AG04449 (cell line): Measurements from ENCODE around the gene P2RY6.
A peak's percentile ranks its signal among the peaks of the same experiment; 100 is the strongest.

Source experiments
- CTCF ChIA-PET: fragments of 350-600 bp; formaldehyde crosslinking; extraction: SDS; loops from one replicate; lab custom pipeline; 2021; ENCODE audit warnings: antibody characterized with exemption; lab: Yijun Ruan, JAX
- POLR2A ChIA-PET: fragments of 400-600, 350-600 bp; formaldehyde crosslinking; extraction: SDS; loops from one replicate; lab custom pipeline; 2020; ENCODE audit warnings: antibody characterized with exemption, inconsistent platforms; lab: Yijun Ruan, JAX
- DNase-seq: peaks from one replicate; pipeline ENCODE4 v3.0.0-alpha.2; 2010; ENCODE audit warnings: low read depth, low spot score
- H3K4me3 ChIP-seq: 2 replicates; pipeline ENCODE4 v1.5.1; 2011; ENCODE audit warnings: low read depth, mild to moderate bottlenecking, control low read depth, low read length
- TF ChIP-seq, protein P1 (sequence below): IDR thresholded peaks from one replicate; pipeline ENCODE4 v1.5.1; 2011; ENCODE audit warnings: mild to moderate bottlenecking, moderate library complexity, low read length, control low read depth, inconsistent platforms; ENCODE audit not compliant: insufficient read depth; ENCODE audit errors: missing control alignments

Gene P2RY6, protein sequence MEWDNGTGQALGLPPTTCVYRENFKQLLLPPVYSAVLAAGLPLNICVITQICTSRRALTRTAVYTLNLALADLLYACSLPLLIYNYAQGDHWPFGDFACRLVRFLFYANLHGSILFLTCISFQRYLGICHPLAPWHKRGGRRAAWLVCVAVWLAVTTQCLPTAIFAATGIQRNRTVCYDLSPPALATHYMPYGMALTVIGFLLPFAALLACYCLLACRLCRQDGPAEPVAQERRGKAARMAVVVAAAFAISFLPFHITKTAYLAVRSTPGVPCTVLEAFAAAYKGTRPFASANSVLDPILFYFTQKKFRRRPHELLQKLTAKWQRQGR

DNA sequence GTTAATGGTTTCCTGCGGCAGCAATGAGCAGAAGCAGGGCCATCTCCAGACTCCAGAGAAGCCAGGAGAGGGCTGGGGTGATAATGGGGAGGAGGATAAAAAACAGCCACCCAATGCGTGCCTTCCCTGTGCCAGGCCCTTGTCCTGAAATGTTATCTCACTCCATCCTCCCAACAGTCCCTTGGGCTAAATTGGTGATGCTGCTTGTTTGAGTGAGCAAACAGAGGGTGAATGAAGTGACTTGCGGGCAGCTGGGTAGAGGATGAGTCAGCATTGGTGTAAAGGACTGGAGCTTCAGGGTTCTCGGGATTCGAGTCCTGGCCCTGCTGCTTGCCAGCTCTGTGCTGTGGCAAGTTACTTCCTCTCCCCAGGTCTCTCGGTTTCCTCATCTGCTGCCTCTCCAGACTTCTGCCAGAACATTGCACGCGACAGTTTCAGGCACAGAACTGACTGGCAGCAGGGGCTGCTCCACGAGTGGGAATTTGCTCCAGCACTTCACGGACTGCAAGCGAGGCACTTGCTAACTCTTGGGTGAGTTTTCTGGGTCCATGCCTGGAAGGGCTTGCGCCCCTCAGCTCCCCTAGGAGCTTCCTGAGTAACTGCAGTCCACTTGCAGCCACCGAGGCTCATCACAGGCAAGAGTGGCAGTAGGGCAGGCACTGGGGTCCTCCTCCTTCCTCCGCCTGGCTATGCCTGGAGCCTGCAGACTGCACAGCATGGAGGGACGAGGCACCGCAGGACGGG is at the start of gene P2RY6:
Gene P2RY6, plus strand, starts transcription at position 403 of the 744 bp plus-strand sequence. CDS start 24,181 bp downstream, outside the sequence.
- ChIA-PET CTCF (interaction anchor here (0.8 to 2.5 kb wide), 10 partner anchors 8 to 35 kb away, joined by 3 to 14 read pairs (median 4); no protein-coding TSS in a partner anchor), POLR2A (no interaction called here)
- no peak within 1 kb of the TSS for H3K4me3 ChIP-seq
- DNase-seq: peak; percentile 16
- TF ChIP-seq, protein P1, sequence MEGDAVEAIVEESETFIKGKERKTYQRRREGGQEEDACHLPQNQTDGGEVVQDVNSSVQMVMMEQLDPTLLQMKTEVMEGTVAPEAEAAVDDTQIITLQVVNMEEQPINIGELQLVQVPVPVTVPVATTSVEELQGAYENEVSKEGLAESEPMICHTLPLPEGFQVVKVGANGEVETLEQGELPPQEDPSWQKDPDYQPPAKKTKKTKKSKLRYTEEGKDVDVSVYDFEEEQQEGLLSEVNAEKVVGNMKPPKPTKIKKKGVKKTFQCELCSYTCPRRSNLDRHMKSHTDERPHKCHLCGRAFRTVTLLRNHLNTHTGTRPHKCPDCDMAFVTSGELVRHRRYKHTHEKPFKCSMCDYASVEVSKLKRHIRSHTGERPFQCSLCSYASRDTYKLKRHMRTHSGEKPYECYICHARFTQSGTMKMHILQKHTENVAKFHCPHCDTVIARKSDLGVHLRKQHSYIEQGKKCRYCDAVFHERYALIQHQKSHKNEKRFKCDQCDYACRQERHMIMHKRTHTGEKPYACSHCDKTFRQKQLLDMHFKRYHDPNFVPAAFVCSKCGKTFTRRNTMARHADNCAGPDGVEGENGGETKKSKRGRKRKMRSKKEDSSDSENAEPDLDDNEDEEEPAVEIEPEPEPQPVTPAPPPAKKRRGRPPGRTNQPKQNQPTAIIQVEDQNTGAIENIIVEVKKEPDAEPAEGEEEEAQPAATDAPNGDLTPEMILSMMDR: no peak

DNA sequence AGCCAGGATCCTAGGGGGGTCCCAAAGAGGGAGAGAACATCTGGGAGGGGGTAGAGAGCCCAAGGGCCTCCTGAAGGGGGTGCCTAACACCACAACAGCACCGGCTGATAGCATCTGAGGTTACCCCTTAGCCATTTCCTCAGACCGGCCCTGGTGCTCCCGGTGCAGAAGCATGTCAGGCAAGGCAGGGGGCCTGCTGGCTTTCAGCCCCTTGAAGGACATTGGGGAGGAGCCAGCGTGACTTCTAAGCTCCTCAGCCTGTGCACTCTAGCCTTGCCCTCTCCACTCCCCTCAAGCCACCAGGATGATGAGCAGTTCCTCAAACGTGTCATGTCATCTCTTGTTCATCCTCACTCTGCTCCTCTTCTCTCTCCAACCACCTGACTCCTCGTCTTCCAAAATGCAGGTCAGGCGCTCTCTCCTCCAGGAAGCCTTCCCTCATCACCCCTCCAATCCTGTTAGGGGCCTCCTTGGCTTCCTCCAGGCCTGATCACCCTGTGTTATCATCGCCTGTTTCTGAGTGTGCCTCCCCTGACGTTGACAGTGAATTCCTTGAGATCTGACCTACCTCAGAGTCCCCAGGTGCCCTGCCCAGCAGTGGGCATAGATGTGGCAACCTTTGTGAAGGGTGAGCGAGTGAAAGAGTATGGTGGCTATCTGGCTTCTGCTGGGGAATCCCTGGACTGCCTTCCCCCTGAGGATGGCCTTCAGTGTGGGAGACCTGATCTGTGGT is 48.0 kb upstream of the P2RY6 start:
- TF ChIP-seq, protein P1: no peak
- ChIA-PET CTCF (interaction anchor here (0.8 to 1.5 kb wide), 4 partner anchors 10 to 133 kb away, joined by 3 to 6 read pairs (median 3); no protein-coding TSS in a partner anchor), POLR2A (no interaction called here)
- DNase-seq: no peak
- H3K4me3 ChIP-seq: no peak overlapping the region

DNA sequence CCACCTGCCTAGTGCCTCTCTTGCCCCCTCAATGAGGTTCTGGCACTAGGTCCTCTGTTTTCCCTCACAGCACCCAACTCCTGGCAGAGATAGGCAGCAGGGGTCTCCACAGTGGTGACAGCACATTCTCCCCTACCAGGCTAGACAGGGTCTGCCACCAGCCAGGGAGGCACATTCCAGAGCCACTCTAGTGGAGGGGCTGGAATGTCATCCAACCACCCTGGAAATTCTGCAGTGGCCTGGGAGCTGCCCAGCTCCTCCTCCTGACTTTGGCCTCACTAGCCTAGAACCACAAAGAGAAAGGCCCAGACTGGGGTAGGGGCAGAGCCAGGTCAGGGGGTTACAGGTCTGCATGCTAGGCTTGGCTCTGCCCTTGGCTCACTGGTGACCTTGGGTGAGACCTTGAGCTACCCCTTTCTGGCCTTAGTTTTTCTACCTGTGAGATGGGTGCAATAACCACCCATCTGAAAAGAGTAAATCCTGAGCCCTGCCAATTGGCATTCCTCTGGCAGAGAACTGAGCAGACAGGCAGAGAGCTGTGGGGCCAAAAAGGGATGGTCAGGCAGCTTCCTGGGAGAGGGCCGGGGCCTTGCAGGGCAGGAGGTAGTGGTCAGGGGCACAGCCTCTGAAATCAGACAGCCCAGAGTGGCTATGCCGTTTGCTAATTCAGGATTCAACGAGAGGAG is 47.0 kb upstream of the P2RY6 start:
- TF ChIP-seq, protein P1: no peak
- DNase-seq: no peak
- POLR2A ChIA-PET: no interaction called here
- CTCF ChIA-PET: interaction anchor here (0.8 to 1.5 kb wide), 4 partner anchors 11 to 132 kb away, joined by 3 to 6 read pairs (median 3); no protein-coding TSS in a partner anchor
- H3K4me3 ChIP-seq: no peak overlapping the region

DNA sequence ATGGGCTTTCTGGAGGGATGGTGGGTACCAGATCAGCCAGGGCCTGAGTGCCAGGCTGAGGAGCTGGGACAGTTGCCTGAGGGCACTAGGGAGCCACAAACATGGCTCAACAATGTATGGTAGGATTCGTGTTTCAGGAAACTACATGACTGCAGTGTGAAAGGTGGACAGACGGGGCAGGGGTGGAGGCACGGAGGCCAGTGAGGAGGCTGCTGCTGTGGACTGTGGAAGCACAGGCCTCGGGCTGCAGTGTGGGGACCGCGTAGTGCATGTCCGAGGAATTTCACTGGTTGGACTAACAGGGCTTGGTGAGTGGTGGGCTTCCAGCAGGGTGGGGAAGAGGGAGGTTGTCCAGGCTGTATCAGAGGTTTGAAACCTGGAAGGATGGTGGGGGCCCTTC is 46.3 kb upstream of the P2RY6 start:
- TF ChIP-seq, protein P1: no peak
- H3K4me3 ChIP-seq: no peak overlapping the region
- ChIA-PET CTCF (interaction anchor here (1.3 to 1.5 kb wide), 2 partner anchors 12 to 48 kb away, joined by 3 to 6 read pairs; no protein-coding TSS in a partner anchor), POLR2A (no interaction called here)
- no peak for DNase-seq

DNA sequence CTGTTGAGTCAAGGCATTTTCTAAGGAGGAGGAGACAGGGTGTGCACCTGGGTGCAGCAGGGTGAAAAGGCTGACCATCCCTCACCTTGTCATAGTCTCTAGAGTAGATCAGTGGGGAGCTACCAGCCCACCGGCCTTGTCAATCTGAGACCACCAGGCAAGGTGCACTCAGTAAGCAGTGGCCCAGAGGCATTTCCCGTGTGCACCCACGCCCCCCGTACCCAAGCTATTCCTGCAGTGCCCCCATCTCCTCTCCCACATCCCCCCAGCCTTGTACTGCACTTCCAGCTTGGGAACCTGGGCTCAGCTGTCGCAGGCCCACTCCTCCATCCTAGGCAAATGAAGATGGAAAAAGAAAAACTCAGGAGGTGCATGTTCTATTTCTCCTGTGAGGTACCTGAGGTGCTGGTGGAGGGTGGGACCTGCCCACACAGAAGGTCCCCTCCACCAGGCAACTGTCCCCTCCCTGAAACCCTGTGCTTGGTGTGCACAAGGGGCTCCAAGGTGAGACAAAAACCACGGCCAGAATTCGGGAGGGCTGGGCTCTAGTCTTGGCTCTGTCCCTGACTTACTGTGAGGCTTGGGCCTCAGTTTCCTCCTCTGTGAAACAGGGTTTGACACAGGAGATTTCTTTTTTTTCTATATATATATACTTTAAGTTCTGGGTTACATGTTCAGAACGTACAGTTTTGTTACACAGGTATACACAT is 45.7 kb upstream of the P2RY6 start:
- CTCF ChIA-PET: no interaction called here
- DNase-seq: no peak

More for the DNA sequence above, 45.7 kb upstream of the P2RY6 start:
- POLR2A ChIA-PET: no interaction called here
- no peak overlapping the region for H3K4me3 ChIP-seq
- TF ChIP-seq, protein P1: no peak
